ENCODE data around the gene MTO1.
"Not testable (repeated sequence)": the region's sequence is repeated elsewhere in the genome, so short reads cannot be mapped to it uniquely, and the experiment has no call there.

Gene MTO1

GRCh38 chr6:73532293-73532692 lies 70.8 kb downstream of the MTO1 start:
- no peaks in the 10 kb centered on the region for H3K4me1 ChIP-seq (ENCODE audit: control insufficient read depth, insufficient read depth, low read length, unreplicated experiment)
- H3K36me3 ChIP-seq (ENCODE audit: insufficient read depth, low read length): no peaks in the 10 kb centered on the region
- no peak overlapping the region for H2AFZ ChIP-seq (ENCODE audit: low read length, unreplicated experiment)
- no peaks in the 10 kb centered on the region for H3K79me2 ChIP-seq (ENCODE audit: control insufficient read depth, insufficient read depth, low read length, unreplicated experiment)
- no peaks in the 10 kb centered on the region for H3K27me3 ChIP-seq (ENCODE audit: insufficient read depth, low read length)
- no peak overlapping the region for H3K27ac ChIP-seq (ENCODE audit: low read depth, low read length)
- no peak overlapping the region for H3K4me3 ChIP-seq (ENCODE audit: low read depth, low read length)

GRCh38 chr6:73534628-73535027 lies 73.1 kb downstream of the MTO1 start:
- H3K27ac ChIP-seq (ENCODE audit: low read depth, low read length): no peak overlapping the region
- no peak overlapping the region for H3K4me3 ChIP-seq (ENCODE audit: low read depth, low read length)
- H3K79me2 ChIP-seq (ENCODE audit: control insufficient read depth, insufficient read depth, low read length, unreplicated experiment): no peaks in the 10 kb centered on the region
- no peak overlapping the region for H2AFZ ChIP-seq (ENCODE audit: low read length, unreplicated experiment)
- no peaks in the 10 kb centered on the region for H3K36me3 ChIP-seq (ENCODE audit: insufficient read depth, low read length)
- no peaks in the 10 kb centered on the region for H3K27me3 ChIP-seq (ENCODE audit: insufficient read depth, low read length)
- no peaks in the 10 kb centered on the region for H3K4me1 ChIP-seq (ENCODE audit: control insufficient read depth, insufficient read depth, low read length, unreplicated experiment)

GRCh38 chr6:73537677-73538076 lies 76.1 kb downstream of the MTO1 start:
- H3K79me2 ChIP-seq (ENCODE audit: control insufficient read depth, insufficient read depth, low read length, unreplicated experiment): no peaks in the 10 kb centered on the region
- H3K36me3 ChIP-seq (ENCODE audit: insufficient read depth, low read length): no peaks in the 10 kb centered on the region
- H3K4me1 ChIP-seq (ENCODE audit: control insufficient read depth, insufficient read depth, low read length, unreplicated experiment): no peaks in the 10 kb centered on the region
- no peak overlapping the region for H3K4me3 ChIP-seq (ENCODE audit: low read depth, low read length)
- H3K27ac ChIP-seq (ENCODE audit: low read depth, low read length): no peak overlapping the region
- H3K27me3 ChIP-seq (ENCODE audit: insufficient read depth, low read length): no peaks in the 10 kb centered on the region
- no peak overlapping the region for H2AFZ ChIP-seq (ENCODE audit: low read length, unreplicated experiment)

- Histone ChIP-seq H3K27me3 (ENCODE audit: insufficient read depth, low read length) (no peaks in the 10 kb centered on the region), H3K79me2 (ENCODE audit: control insufficient read depth, insufficient read depth, low read length, unreplicated experiment) (no peaks in the 10 kb centered on the region), H3K27ac (ENCODE audit: low read depth, low read length) (no peak overlapping the region), H3K4me1 (ENCODE audit: control insufficient read depth, insufficient read depth, low read length, unreplicated experiment) (no peaks in the 10 kb centered on the region), H2AFZ (ENCODE audit: low read length, unreplicated experiment) (no peak overlapping the region), H3K36me3 (ENCODE audit: insufficient read depth, low read length) (no peaks in the 10 kb centered on the region), H3K4me3 (ENCODE audit: low read depth, low read length) (no peak overlapping the region)
Measured at GRCh38 chr6:73538116-73538779, 76.7 kb downstream of the MTO1 start.

- H3K36me3 ChIP-seq (ENCODE audit: insufficient read depth, low read length); H3K79me2 ChIP-seq (ENCODE audit: control insufficient read depth, insufficient read depth, low read length, unreplicated experiment); H2AFZ ChIP-seq (ENCODE audit: low read length, unreplicated experiment); H3K27ac ChIP-seq (ENCODE audit: low read depth, low read length); H3K27me3 ChIP-seq (ENCODE audit: insufficient read depth, low read length); H3K4me1 ChIP-seq (ENCODE audit: control insufficient read depth, insufficient read depth, low read length, unreplicated experiment); H3K4me3 ChIP-seq (ENCODE audit: low read depth, low read length): not testable (repeated sequence)
Measured at GRCh38 chr6:73542481-73542880, 80.9 kb downstream of the MTO1 start.

- H2AFZ ChIP-seq (ENCODE audit: low read length, unreplicated experiment): no peak overlapping the region
Measured at GRCh38 chr6:73542891-73543290, 81.4 kb downstream of the MTO1 start.

GRCh38 chr6:73547036-73547435 lies 85.5 kb downstream of the MTO1 start:
- Histone ChIP-seq H3K27ac (ENCODE audit: low read depth, low read length) (no peak overlapping the region), H2AFZ (ENCODE audit: low read length, unreplicated experiment) (no peak overlapping the region), H3K79me2 (ENCODE audit: control insufficient read depth, insufficient read depth, low read length, unreplicated experiment) (no peaks in the 10 kb centered on the region), H3K4me1 (ENCODE audit: control insufficient read depth, insufficient read depth, low read length, unreplicated experiment) (no peaks in the 10 kb centered on the region), H3K27me3 (ENCODE audit: insufficient read depth, low read length) (no peaks in the 10 kb centered on the region), H3K4me3 (ENCODE audit: low read depth, low read length) (no peak overlapping the region), H3K36me3 (ENCODE audit: insufficient read depth, low read length) (no peaks in the 10 kb centered on the region)

More at GRCh38 chr6:73542891-73543290, 81.4 kb downstream of the MTO1 start:
- H3K4me1 ChIP-seq (ENCODE audit: control insufficient read depth, insufficient read depth, low read length, unreplicated experiment): no peaks in the 10 kb centered on the region
- no peak overlapping the region for H3K27ac ChIP-seq (ENCODE audit: low read depth, low read length)
- no peaks in the 10 kb centered on the region for H3K36me3 ChIP-seq (ENCODE audit: insufficient read depth, low read length)
- no peak overlapping the region for H3K4me3 ChIP-seq (ENCODE audit: low read depth, low read length)
- H3K79me2 ChIP-seq (ENCODE audit: control insufficient read depth, insufficient read depth, low read length, unreplicated experiment): no peaks in the 10 kb centered on the region
- no peaks in the 10 kb centered on the region for H3K27me3 ChIP-seq (ENCODE audit: insufficient read depth, low read length)

- no peaks in the 10 kb centered on the region for H3K4me1 ChIP-seq (ENCODE audit: control insufficient read depth, insufficient read depth, low read length, unreplicated experiment)
- H3K36me3 ChIP-seq (ENCODE audit: insufficient read depth, low read length): no peaks in the 10 kb centered on the region
- H3K27ac ChIP-seq (ENCODE audit: low read depth, low read length): no peak overlapping the region
- no peak overlapping the region for H3K4me3 ChIP-seq (ENCODE audit: low read depth, low read length)
- no peaks in the 10 kb centered on the region for H3K79me2 ChIP-seq (ENCODE audit: control insufficient read depth, insufficient read depth, low read length, unreplicated experiment)
- H3K27me3 ChIP-seq (ENCODE audit: insufficient read depth, low read length): no peaks in the 10 kb centered on the region
- no peak overlapping the region for H2AFZ ChIP-seq (ENCODE audit: low read length, unreplicated experiment)
Measured at GRCh38 chr6:73548458-73549446, 87.2 kb downstream of the MTO1 start.

- not testable (repeated sequence) for H3K79me2 ChIP-seq (ENCODE audit: control insufficient read depth, insufficient read depth, low read length, unreplicated experiment); H3K27me3 ChIP-seq (ENCODE audit: insufficient read depth, low read length); H3K4me3 ChIP-seq (ENCODE audit: low read depth, low read length); H2AFZ ChIP-seq (ENCODE audit: low read length, unreplicated experiment); H3K27ac ChIP-seq (ENCODE audit: low read depth, low read length); H3K36me3 ChIP-seq (ENCODE audit: insufficient read depth, low read length); H3K4me1 ChIP-seq (ENCODE audit: control insufficient read depth, insufficient read depth, low read length, unreplicated experiment)
Measured at GRCh38 chr6:73551115-73551514, 89.6 kb downstream of the MTO1 start.

GRCh38 chr6:73555380-73555949 lies 93.9 kb downstream of the MTO1 start:
- H2AFZ ChIP-seq (ENCODE audit: low read length, unreplicated experiment); H3K36me3 ChIP-seq (ENCODE audit: insufficient read depth, low read length); H3K4me3 ChIP-seq (ENCODE audit: low read depth, low read length); H3K27ac ChIP-seq (ENCODE audit: low read depth, low read length); H3K27me3 ChIP-seq (ENCODE audit: insufficient read depth, low read length); H3K79me2 ChIP-seq (ENCODE audit: control insufficient read depth, insufficient read depth, low read length, unreplicated experiment); H3K4me1 ChIP-seq (ENCODE audit: control insufficient read depth, insufficient read depth, low read length, unreplicated experiment): not testable (repeated sequence)
